SW 1271 (cell line): ENCODE measurements around the gene NR4A1.

Experiments used
- DNase-seq, 2 experiments: peaks; one replicate each; lab custom pipeline; 2025; lab: John Stamatoyannopoulos, UW

The NR4A1 gene

DNA sequence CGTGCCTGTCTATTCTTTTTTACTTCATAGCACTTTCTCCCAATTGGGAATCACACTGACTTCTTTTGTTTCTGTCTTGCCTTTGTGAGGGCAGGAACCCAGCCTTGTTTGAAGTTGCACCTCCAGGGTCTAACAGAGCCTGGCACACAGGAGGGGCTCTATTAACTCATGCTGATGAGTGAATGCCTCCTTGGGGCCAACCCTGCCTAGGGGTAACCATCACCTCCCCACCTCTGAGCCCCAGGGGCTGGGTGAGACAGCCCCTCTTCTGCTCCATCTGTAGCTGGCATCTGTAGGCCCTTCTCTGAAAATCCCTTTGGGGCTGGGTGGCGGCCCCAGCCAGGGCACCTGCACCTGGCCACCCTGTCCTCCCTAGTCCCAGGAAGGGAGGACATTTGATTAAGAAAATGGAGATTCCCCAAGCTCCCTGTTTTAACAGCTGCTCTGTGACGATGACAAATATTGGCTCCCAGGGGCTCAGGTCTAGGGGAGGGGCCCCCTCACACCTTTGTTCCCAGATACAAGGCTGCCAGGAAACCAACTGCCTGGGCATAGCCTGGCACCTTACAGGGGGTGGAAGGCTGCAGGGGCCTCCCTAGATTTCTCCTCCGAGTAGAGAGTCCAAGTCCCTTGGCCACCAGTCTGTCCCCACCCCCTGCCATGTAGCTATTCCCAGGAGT lies 32.7 kb upstream of the NR4A1 start:
- DNase-seq, result no peak

DNA sequence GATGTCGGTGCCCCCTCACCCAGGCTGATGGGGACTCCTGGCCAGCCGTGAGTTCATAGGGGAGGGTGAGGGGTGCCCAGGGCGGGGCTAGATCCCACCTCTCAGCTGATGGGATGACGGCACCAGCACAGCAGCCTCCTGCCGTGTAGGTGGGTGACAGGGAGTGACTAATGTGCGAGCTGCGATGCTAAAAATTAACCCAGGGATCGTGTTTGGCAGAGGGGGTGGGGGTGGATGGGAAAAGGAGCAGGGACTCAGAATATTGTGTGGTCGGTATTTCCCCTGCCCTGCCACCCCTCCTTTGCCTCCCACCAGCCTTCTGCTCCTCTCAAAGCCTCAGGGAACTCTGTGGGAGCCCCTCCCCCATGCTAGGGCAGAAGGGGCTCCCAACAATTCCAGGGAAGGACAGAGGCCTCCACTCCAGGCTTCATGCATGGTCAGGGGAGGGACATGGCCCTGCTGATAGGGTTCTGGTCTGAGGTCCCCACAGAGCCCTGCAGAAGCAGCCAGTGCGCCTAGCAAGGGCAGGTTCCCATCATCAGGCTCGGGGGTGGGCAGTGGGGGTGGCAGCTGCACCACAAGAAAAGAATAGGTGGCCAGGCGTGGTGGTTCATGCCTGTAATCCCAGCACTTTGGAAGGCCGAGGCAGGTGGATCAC lies 32.0 kb upstream of the NR4A1 start:
- DNase-seq, result no peak

DNA sequence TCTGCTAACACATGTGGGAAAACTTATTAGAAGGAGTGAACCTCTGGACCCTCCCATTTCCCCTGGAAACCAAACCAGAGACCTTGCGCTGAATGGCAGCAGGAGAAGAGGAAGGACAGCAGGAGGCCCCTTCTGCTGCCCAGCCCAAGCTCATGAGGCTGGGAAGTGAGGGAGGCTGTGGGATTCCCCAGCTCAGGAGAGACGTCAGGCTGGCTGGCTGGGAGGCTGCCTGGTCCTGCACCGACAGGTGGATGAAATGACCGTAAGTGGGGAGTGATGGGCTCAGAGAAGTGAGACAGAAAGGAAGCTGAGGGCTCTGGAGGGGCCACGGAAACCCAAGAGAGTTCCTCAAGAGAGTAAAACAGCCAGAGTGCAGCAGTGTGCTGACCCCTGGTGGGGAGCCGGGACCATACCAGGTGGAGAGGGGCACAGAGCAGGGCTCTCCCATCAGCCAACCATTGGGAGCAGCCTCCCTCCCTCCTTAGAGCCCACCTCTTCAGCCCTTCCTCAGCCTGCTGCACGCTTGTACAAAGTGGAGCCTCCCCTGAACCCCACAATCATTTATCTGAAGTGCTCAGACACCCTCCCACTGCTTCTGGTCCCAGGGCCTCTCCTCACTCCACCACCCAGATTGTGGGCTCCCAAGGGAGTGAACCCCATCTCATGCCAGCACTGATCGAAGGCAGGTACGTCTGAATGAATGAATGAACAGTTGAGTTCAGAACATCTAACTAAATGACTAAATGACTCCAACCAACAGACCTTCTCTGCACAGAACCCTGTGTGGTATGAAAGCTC lies 30.5 kb upstream of the NR4A1 start:
- DNase-seq, result peak in 1 of 2 experiments; percentile 36

DNA sequence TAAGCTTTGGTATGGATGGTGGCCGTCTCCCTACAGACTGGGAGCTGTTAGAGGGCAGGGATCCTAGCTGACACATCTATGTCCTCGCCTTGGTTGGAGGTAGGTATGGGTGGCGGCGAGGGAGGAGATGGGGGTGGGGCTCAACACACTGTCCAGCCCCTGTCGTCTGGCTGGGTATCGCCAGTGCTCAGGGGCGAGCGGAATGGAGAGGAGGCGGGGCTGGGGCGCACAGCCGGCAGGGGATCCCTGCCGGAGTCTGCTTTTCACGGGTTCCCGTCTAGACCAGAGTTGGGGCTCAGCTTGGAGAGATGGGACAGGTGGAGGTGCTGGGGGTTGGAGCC lies 28.4 kb upstream of the NR4A1 start:
- DNase-seq, result peak in 1 of 2 experiments; percentile 41

DNA sequence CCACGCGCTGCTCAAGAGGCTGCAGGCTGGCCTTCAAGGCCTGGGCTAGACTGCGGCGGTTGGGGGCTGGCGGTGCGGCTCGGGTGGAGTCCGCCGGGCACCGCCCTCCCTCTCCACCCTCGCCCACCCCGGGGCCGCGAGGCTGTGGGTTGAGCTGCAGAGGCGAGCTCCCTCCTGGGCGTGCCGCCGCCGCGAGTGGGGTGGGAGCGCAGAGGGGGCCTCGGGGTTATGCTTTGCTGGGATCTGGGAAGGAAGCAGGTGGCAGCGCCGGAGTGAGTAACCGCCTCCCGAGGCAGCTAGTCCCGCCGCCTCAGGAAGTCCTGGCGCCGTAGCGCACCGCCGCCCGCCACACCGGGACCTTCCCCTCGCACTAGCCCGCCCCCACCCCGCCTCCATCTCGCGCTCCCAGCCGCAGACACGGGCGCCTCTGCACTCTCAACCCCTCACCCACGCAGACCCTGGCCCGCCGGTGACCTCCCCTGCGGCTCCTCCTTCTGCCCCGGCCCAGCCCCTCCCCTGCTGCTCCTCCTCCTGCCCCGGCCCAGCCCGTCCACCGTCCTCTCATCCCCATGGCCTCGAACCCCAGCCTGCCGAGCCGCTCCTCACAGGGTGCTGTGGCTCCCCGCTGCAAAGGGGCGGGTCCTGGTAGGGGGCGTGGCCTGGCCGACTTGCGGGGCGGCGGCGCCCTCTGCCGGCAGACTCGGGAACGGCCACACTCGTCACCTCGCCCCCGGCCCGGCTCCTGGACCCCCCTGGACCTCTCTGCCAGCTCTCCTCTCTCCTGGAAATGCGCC lies 27.9 kb upstream of the NR4A1 start:
- DNase-seq, result peak; percentile 41 to 74

DNA sequence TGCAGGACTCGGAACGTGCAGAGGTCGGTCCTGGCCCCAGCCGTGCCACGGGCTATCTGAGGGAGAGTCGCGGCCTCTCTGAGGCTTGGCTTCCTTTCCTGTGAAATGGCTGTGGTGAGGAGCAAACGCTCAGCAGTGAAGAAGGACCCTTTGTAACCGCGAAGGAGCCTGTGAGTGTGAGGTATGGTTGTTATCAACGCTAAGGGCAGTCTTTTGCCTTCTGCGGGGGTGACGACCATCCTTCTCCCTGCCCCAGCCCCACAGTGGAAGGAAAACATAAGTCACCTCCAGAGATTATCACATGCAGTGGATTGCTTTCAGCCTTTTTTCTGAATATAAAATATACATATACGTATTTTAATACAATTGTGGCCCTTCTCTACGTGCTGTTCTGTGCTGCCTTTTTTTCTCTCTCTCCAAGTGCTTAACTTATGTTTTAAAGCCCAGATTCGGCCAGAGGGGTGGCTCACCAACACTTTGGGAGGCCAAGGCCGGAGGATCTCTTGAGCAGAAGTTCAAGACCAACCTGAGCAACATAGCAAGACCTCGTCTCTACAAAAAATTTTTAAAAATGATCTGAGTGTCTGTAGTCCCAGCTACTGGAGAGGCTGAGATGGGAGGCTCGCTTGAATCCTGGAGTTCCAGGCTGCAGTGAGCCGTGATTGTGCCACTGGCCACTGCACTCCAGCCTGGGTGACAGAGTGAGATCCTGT lies 27.1 kb upstream of the NR4A1 start:
- no peak for DNase-seq

DNA sequence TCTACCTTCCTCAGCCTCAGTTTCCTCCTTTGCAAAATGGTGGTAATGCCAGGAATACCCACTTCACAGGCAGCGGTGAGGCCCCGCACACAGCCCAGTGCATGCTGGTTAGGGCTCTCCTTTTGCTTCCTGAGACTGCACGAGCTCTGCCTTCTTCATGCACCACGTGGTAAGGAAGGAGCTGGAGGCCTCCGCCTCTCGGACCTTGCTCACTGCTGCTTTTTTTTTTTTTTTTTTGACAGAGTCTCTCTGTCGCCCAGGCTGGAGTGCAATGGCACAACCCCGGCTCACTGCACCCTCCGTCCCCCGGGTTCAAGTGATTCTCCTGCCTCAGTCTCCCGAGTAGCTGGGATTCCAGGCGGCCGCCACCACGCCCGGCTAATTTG lies 26.4 kb upstream of the NR4A1 start:
- no peak for DNase-seq

DNA sequence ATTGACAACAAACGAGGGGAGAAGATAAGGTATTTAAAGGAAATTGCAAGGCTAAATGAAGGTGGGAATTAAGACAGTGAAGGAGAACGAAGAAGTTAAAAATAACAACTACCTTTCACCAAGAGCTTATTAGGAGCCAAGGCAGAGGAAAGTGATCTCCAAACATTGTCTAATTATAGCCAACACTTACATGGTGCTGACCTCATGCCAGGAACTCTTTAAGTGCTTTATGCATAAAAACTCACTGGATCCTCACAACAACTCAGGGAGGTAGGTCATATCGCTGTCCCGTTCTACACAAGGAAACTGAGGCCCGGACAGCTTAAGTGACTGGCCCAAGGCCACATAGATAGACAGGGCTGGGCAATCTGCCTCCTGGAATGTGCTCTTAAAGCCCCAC lies 25.0 kb upstream of the NR4A1 start:
- DNase-seq, result no peak

DNA sequence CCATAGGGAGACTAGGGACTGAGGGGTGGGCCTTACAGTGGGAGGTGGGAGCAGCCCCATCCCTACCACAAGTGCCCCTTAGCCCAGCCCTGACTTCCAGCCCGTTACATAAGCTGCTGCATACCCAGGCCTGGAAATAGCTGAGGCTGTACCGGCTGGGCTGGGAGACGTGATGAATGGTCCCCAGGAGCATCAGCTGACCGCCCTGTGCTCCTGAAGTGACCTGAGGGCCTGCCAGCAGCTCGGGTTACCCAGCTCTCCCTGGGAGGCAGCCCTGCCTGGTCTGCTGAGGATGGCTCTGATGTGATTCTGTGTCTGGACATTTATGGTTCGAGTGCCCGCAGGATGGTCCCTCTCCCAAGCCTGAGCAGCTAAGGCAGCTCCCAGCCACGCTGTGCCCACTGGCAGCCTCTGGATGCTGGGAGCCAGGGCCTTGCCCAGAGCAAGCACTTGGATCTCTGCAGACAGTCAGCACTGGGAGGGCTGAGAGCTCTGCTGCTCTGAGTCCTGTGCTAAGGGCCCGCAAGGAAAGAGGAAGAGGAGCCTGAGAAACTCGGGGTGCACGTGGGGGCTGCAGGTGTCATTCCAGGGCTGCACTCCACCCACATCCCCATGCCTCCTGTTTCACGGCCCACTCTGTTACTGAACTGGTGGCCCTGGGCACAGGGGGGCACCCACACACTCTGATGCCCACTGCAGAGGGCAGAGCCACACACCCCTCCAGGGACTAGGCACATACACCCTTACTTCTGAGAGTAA lies 24.0 kb upstream of the NR4A1 start:
- no peak for DNase-seq

DNA sequence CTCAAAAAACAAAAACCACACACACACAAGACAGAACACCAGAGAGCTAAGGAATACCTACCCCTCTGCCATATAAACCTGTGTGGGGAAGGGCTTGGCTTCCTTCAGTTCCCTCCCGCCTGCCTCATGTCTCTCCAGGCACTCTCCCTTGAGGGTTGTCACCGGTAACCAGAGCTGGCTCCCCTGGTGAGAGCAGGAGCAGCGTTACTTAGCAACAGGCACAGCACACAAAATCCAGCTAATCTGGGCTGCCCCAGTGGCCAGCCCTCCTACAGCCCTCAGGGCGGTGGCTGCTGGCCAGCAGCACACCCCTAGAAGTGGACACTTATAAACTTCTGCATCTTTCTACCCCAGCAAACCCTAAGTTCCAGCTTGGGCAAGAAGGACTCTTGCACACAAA lies 21.6 kb upstream of the NR4A1 start:
- DNase-seq, result peak in 1 of 2 experiments; percentile 17

DNA sequence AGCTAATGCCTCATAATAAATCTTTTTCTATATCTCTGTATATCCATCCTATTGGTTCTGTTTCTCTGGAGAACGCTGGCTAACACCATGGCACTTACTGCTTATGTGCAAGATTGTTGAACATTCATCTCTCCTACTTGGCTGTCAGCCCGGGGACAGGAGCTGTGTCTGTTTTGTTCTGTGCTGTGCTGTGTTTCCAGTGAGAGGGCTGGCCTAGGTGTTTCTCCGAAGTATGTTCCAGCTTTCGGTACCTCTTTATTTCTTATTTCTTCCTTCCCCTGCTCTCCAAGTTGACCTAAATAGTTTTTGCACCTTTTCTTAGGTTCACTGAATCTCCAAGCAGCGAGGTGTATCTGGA lies 18.8 kb upstream of the NR4A1 start:
- no peak for DNase-seq

DNA sequence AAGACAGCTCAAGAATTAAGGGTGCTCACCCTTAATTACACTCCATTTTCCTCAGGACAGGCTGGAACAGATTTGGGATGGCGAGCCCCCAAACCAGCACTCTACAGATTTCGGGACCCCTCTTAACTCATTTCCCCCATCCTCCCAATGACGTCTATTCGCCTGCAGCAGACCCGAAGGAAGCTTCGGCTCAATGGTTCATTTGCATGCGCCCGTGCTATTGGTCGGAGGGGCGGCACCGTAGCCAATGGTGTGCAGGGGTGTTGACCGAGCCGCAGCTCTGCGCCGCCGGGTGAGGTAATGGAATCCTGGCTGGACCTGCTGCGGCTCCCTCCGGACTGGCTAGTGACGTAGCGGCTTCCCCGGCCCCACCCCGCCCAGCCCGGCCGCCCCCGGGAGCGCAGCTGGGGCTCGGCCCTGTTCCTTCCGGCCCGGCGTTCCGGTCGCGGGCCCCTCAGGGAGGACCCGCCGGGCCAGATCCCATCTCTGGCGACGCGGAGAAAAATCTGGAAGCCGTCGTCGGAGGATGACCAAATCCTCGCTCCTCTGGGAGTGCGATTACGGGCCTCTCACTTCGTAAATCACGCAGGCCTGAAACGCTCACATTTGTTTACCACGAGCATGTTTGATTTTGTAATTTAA lies 18.3 kb upstream of the NR4A1 start:
- DNase-seq, result peak; percentile 68 to 83

DNA sequence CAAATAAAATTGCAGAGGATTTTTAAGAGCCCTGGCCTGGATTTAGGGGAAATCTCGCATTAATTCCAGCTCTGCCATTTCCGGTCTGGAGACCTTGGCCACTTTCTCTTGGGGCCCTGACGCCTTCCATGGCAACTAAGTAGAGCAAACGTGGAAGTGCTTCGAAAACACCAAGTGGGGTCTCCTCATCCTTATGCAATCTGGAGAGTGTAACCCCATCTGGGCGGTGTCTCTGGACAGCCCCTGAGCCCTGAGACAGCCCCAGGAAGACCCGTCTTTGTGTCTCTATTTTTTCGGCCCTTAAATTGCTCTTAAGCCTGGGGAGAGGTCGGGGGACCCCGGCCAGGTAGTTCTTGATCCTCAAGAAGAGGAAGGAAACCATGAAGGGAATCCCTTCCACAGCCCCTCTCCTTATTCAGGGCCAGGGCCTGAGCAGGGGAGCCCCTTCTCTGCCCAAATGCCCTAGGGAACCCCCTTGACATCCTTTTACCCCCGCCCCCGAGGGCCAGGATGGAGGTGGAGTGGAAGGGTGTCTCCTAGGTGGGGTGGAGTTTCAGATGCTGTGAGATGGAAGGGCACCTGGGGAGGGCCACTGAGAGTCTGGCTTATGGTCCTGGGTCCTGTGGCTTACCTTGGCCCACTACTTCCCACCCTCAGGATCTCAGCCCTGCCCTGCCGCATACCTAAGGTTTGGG lies 17.6 kb upstream of the NR4A1 start:
- no peak for DNase-seq

DNA sequence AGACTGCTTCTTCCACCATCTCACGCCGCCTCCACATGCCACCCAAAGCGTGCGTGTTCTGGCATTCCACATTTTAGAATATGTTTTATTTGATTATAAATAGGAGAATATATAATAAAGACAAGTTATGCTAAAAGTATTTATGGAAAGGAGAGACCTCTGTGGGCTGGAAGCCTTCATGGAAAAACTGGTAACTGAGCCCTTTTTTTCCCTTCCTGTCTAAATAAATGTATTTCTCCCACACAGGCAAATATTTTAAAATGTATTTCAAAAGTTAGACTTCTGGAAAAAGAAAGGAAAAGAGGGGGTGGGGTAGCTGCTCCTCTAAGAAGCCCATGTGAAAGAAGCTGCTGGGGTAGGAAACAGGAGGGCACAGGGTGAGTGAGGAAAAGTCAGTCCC lies 16.1 kb upstream of the NR4A1 start:
- DNase-seq, result no peak

DNA sequence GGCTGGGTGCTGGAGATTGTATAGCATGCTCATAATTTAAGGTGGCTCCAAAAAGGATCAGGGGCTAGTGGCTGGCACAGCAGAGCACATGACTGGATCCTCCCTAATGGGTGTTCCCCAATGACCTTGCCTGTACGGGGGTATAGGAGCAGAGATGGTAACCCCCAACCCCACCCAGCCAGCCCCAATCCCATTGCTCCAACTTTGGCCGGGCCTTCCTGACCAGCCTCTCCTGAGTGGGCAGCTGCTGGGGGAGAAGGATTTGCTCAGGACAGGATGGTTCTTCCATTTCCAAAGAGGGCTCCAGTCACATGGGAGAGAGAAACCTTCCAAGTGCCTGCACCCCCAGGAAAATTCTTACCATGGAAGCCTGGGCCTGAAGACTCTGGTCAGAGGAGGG lies 15.3 kb upstream of the NR4A1 start:
- DNase-seq, result no peak

DNA sequence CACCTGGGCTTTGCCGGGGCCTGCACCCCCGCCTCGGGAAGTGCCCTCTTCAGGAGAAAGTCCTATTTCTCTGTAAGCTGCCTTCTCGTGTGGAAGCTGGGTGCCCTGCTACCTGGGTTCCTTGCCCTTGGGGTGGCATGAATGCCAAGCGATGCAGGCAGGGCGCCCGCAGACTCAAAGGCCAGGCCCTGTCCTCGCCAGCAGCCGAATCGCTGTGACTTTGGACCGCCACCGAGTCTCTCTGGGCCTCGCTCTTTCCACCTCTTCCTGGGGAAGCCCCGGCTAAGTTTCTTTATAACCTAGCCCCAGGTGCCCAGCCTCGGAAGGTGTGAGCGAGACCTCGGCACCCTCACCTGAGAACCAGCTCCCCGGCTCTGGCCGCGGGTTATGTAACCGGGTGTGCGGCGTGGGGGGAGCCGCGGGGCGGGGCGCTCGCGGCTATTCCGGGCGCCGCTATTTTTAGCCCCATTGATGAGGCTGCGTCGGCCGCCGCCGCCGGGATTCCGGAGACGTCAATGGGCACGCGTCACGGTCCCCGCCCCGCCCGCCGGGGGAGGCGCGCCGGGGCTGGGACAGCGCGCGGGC lies 14.6 kb upstream of the NR4A1 start:
- peak in 1 of 2 experiments; percentile 27 for DNase-seq

DNA sequence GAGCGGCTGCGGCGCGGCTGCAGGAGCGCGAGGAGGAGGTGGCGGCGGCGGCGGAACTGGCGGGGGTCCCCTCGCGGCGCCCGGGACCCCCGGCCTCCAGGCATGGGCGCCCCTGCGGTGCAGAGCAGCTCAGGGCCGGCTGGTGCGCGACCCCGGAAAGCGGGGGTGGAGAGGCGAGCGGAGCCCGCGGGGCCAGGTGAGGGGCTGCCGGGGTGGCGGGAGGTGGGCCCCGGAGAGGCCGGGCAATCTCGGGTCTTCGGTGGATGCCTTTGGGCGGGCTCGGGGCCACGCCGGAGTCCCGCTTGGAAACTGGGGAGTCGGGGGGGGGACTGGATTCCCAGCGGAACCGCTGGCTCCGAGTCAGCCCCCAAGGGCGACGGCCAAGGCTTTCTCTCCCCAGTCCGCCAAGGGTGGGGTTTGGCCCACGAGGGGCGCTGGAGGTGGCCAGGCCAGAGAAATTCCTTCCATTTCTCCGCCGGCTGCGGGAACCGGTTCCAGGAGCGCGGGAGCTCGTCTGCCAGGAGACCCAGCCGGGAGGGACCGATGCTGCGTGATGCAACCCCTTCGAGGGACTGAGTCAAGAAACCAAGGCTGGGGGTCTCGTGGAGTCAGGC lies 13.9 kb upstream of the NR4A1 start:
- DNase-seq, result no peak

DNA sequence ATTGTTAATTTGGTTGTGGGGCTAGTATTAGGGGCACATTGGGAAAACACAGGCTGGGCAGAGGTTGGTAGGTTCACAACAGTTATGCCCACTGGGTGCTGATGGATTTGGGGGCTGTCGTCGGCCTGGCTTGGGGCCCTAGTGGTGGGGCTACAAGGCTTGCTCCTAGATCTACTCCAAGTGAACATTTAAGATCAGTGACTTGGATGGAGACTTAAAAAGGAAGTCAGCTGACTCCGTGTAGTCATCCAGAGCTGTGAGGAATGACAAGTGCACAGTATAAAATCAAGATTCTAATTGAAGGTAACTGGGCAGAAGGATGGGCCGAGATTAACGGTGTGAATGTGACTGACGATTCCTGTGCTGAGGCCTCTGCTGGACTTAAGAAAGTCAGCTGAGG lies 12.8 kb upstream of the NR4A1 start:
- DNase-seq, result no peak

DNA sequence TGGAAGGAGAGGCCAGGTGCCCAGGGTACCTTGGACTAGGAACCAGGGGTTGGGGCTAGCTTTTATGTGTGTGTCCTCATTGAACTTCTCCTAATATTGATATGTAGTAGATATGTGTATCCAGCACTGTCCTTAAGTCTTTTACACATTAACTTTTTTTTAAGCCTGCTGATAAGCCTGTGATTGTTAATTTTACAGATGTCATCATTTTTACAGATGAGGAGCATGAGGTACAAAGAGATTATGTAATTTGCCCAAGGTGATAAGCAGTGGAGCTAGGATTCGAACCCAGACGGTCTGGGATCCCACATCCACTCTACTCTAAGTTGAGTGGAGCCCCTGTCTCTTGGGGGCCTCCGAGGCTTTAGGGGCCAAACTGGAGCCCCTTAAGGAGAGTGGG lies 10.2 kb upstream of the NR4A1 start:
- no peak for DNase-seq
